DND-41 (cell line): ENCODE measurements around the gene ZNRF1.

ENCODE experiments used
- ATAC-seq: fragments of 200-7000 bp; cut with Tn5 transposase; 3 replicates; pipeline ENCODE4 v1.9.1; 2021; ENCODE audit warnings: low read depth; ENCODE audit not compliant: insufficient read depth
- DNase-seq: peaks from one replicate; pipeline ENCODE4 v3.0.0-alpha.2; 2020
- H2AFZ ChIP-seq: 2 replicates; pipeline ENCODE4 v1.6.0; 2012; ENCODE audit warnings: low read depth, low read length
- H3K27ac ChIP-seq: 2 replicates; pipeline ENCODE4 v1.5.1; 2012; ENCODE audit warnings: low read length, inconsistent platforms
- H3K27me3 ChIP-seq: fragments of 200-600 bp; sonication (generic); 2 replicates; pipeline ENCODE4 v1.6.0; 2012; ENCODE audit warnings: low read length, mild to moderate bottlenecking, inconsistent platforms; ENCODE audit not compliant: insufficient read depth, poor library complexity
- H3K36me3 ChIP-seq: 2 replicates; pipeline ENCODE4 v1.5.1; 2012; ENCODE audit warnings: low read length, inconsistent platforms; ENCODE audit not compliant: insufficient read depth
- H3K4me1 ChIP-seq: 2 replicates; pipeline ENCODE4 v1.5.1; 2012; ENCODE audit warnings: mild to moderate bottlenecking, low read length; ENCODE audit not compliant: insufficient read depth
- H3K4me2 ChIP-seq: 2 replicates; pipeline ENCODE4 v1.6.0; 2012; ENCODE audit warnings: mild to moderate bottlenecking, moderate library complexity, low read length, inconsistent platforms; ENCODE audit not compliant: insufficient read depth
- H3K4me3 ChIP-seq, 2 experiments: fragments of 200-600 bp in 1 of 2; shearing (Covaris generic) in 1 of 2; 2 replicates each; pipeline ENCODE4 v1.5.1; 2012 to 2016; ENCODE audit warnings: inconsistent platforms in 2 of 2, low read length in 2 of 2, mild to moderate bottlenecking in 2 of 2, low read depth in 1 of 2, moderate library complexity in 1 of 2
- H3K79me2 ChIP-seq: 2 replicates; pipeline ENCODE4 v1.6.0; 2012; ENCODE audit warnings: low read length, inconsistent platforms; ENCODE audit not compliant: insufficient read depth
- H3K9ac ChIP-seq: 2 replicates; pipeline ENCODE4 v1.6.0; 2012; ENCODE audit warnings: low read depth, mild to moderate bottlenecking, inconsistent platforms, low read length, moderate library complexity
- H3K9me3 ChIP-seq: 2 replicates; pipeline ENCODE4 v1.5.1; 2012; ENCODE audit warnings: low read length, moderate library complexity, mild to moderate bottlenecking, inconsistent platforms; ENCODE audit not compliant: insufficient read depth, severe bottlenecking
- H4K20me1 ChIP-seq: 2 replicates; pipeline ENCODE4 v1.6.0; 2012; ENCODE audit warnings: low read length; ENCODE audit not compliant: insufficient read depth
- CTCF ChIP-seq: IDR thresholded peaks from 2 replicates; pipeline ENCODE4 v1.5.1; 2012; ENCODE audit warnings: borderline replicate concordance, low read length, moderate library complexity, mild to moderate bottlenecking; ENCODE audit not compliant: poor library complexity, severe bottlenecking; ENCODE audit errors: extremely low read depth
- EZH2 ChIP-seq: IDR thresholded peaks from 3 replicates; pipeline ENCODE4 v1.6.1; 2012; ENCODE audit warnings: borderline replicate concordance, low read depth, mild to moderate bottlenecking, moderate library complexity, low read length, inconsistent platforms; ENCODE audit not compliant: severe bottlenecking

ZNRF1 gene

GRCh38 chr16:75039941-75040340 is 41.1 kb downstream of the ZNRF1 start:
- peaks cover 9% of the 10 kb centered on the region; the same call in 1 of the 2 replicates for H3K4me1 ChIP-seq
- H3K9ac ChIP-seq, result no peak overlapping the region
- H3K79me2 ChIP-seq, result peaks cover 100% of the 10 kb centered on the region
- H3K27me3 ChIP-seq, result no peaks in the 10 kb centered on the region
- peaks cover 50% of the 10 kb centered on the region for H3K36me3 ChIP-seq
- H3K9me3 ChIP-seq, result no peaks in the 10 kb centered on the region
- TF ChIP-seq CTCF (no peak), EZH2 (no peak)
- ATAC-seq (no peak), DNase-seq (no peak)
- H3K4me2 ChIP-seq, result no peak overlapping the region
- H4K20me1 ChIP-seq, result peaks cover 67% of the 10 kb centered on the region
- H2AFZ ChIP-seq, result no peak overlapping the region
- no peak overlapping the region for H3K27ac ChIP-seq
- H3K4me3 ChIP-seq, result no peak overlapping the region

GRCh38 chr16:75042426-75043174 is 43.8 kb downstream of the ZNRF1 start:
- TF ChIP-seq CTCF, result no peak
- no peak for TF ChIP-seq EZH2
- no peak overlapping the region for H2AFZ ChIP-seq
- no peaks in the 10 kb centered on the region for H3K9me3 ChIP-seq
- DNase-seq (no peak), ATAC-seq (no peak)
- no peak overlapping the region for H3K4me2 ChIP-seq
- peaks cover 72% of the 10 kb centered on the region for H4K20me1 ChIP-seq
- peak overlapping the region; percentile 44 for H3K27ac ChIP-seq
- H3K4me3 ChIP-seq, result no peak overlapping the region
- H3K79me2 ChIP-seq, result peaks cover 98% of the 10 kb centered on the region
- peaks cover 9% of the 10 kb centered on the region; the same call in 1 of the 2 replicates for H3K4me1 ChIP-seq
- peaks cover 34% of the 10 kb centered on the region for H3K36me3 ChIP-seq
- H3K9ac ChIP-seq, result no peak overlapping the region
- no peaks in the 10 kb centered on the region for H3K27me3 ChIP-seq

- Histone ChIP-seq H3K79me2 (peaks cover 98% of the 10 kb centered on the region), H3K27ac (peak overlapping the region; percentile 44), H3K4me3 (no peak overlapping the region), H3K9ac (no peak overlapping the region), H3K9me3 (no peaks in the 10 kb centered on the region), H3K27me3 (no peaks in the 10 kb centered on the region), H4K20me1 (peaks cover 74% of the 10 kb centered on the region), H3K4me2 (no peak overlapping the region), H2AFZ (no peak overlapping the region), H3K36me3 (peaks cover 35% of the 10 kb centered on the region), H3K4me1 (peaks cover 11% of the 10 kb centered on the region; the same call in 1 of the 2 replicates)
- TF ChIP-seq CTCF, result no peak
- no peak for TF ChIP-seq EZH2
- peak; percentile 16; the same call in 2 of the 3 replicates for ATAC-seq
- no peak for DNase-seq
Observed at GRCh38 chr16:75043175-75043895, 44.5 kb downstream of the ZNRF1 start.
